ENCODE measurements around the gene PRICKLE4. TPM values are rescaled to one million over a fixed set of nuclear protein-coding genes. Genes with fewer than 3 reads are reported as not detected.

The PRICKLE4 gene
- total and polyA plus RNA-seq, 2 experiments from 2014 or later: 0.48 to 0.66 TPM

DNA sequence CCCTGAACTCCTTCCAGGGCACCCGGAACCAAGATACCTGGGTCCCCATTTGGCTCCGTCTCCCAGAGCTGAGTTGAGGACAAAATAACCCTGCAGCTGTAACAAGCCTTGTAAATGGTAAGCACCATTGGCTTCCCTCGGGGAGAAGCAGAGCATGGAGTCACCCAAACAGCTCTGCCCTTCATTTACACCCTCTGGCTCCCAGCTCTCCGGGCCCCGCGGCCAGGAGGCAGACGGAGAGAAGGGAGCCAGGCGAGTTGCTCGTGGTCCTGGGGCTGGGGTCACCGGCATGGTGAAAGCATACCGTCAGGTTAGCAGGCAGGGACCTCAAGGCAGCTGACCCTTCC, 47.2 kb upstream of the PRICKLE4 start (continued):
- TF ChIP-seq, protein P1, sequence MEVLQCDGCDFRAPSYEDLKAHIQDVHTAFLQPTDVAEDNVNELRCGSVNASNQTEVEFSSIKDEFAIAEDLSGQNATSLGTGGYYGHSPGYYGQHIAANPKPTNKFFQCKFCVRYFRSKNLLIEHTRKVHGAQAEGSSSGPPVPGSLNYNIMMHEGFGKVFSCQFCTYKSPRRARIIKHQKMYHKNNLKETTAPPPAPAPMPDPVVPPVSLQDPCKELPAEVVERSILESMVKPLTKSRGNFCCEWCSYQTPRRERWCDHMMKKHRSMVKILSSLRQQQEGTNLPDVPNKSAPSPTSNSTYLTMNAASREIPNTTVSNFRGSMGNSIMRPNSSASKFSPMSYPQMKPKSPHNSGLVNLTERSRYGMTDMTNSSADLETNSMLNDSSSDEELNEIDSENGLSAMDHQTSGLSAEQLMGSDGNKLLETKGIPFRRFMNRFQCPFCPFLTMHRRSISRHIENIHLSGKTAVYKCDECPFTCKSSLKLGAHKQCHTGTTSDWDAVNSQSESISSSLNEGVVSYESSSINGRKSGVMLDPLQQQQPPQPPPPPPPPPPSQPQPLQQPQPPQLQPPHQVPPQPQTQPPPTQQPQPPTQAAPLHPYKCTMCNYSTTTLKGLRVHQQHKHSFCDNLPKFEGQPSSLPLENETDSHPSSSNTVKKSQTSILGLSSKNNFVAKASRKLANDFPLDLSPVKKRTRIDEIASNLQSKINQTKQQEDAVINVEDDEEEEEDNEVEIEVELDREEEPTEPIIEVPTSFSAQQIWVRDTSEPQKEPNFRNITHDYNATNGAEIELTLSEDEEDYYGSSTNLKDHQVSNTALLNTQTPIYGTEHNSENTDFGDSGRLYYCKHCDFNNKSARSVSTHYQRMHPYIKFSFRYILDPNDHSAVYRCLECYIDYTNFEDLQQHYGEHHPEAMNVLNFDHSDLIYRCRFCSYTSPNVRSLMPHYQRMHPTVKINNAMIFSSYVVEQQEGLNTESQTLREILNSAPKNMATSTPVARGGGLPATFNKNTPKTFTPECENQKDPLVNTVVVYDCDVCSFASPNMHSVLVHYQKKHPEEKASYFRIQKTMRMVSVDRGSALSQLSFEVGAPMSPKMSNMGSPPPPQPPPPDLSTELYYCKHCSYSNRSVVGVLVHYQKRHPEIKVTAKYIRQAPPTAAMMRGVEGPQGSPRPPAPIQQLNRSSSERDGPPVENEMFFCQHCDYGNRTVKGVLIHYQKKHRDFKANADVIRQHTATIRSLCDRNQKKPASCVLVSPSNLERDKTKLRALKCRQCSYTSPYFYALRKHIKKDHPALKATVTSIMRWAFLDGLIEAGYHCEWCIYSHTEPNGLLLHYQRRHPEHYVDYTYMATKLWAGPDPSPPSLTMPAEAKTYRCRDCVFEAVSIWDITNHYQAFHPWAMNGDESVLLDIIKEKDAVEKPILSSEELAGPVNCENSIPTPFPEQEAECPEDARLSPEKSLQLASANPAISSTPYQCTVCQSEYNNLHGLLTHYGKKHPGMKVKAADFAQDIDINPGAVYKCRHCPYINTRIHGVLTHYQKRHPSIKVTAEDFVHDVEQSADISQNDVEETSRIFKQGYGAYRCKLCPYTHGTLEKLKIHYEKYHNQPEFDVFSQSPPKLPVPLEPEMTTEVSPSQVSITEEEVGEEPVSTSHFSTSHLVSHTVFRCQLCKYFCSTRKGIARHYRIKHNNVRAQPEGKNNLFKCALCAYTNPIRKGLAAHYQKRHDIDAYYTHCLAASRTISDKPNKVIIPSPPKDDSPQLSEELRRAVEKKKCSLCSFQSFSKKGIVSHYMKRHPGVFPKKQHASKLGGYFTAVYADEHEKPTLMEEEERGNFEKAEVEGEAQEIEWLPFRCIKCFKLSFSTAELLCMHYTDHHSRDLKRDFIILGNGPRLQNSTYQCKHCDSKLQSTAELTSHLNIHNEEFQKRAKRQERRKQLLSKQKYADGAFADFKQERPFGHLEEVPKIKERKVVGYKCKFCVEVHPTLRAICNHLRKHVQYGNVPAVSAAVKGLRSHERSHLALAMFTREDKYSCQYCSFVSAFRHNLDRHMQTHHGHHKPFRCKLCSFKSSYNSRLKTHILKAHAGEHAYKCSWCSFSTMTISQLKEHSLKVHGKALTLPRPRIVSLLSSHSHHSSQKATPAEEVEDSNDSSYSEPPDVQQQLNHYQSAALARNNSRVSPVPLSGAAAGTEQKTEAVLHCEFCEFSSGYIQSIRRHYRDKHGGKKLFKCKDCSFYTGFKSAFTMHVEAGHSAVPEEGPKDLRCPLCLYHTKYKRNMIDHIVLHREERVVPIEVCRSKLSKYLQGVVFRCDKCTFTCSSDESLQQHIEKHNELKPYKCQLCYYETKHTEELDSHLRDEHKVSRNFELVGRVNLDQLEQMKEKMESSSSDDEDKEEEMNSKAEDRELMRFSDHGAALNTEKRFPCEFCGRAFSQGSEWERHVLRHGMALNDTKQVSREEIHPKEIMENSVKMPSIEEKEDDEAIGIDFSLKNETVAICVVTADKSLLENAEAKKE (CRISPR knock-in tag; IDR thresholded peaks at IDR 0.05): no peak
- TF ChIP-seq, protein P2, sequence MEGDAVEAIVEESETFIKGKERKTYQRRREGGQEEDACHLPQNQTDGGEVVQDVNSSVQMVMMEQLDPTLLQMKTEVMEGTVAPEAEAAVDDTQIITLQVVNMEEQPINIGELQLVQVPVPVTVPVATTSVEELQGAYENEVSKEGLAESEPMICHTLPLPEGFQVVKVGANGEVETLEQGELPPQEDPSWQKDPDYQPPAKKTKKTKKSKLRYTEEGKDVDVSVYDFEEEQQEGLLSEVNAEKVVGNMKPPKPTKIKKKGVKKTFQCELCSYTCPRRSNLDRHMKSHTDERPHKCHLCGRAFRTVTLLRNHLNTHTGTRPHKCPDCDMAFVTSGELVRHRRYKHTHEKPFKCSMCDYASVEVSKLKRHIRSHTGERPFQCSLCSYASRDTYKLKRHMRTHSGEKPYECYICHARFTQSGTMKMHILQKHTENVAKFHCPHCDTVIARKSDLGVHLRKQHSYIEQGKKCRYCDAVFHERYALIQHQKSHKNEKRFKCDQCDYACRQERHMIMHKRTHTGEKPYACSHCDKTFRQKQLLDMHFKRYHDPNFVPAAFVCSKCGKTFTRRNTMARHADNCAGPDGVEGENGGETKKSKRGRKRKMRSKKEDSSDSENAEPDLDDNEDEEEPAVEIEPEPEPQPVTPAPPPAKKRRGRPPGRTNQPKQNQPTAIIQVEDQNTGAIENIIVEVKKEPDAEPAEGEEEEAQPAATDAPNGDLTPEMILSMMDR (conservative IDR thresholded peaks at IDR 0.05; ENCODE audit: low read depth in 2 of 2): no peak
- TF ChIP-seq NANOG (IDR thresholded peaks at IDR 0.05; ENCODE audit: borderline replicate concordance): no peak
- no peak for TF ChIP-seq POLR2AphosphoS5 (IDR thresholded peaks at IDR 0.05; ENCODE audit: low read depth)
- no peak for TF ChIP-seq EZH2 (IDR thresholded peaks at IDR 0.05; ENCODE audit: low read depth, unreplicated experiment)
- TF ChIP-seq ZNF331 (CRISPR knock-in tag; IDR thresholded peaks at IDR 0.05; ENCODE audit: low read depth): no peak
- TF ChIP-seq, protein P3, sequence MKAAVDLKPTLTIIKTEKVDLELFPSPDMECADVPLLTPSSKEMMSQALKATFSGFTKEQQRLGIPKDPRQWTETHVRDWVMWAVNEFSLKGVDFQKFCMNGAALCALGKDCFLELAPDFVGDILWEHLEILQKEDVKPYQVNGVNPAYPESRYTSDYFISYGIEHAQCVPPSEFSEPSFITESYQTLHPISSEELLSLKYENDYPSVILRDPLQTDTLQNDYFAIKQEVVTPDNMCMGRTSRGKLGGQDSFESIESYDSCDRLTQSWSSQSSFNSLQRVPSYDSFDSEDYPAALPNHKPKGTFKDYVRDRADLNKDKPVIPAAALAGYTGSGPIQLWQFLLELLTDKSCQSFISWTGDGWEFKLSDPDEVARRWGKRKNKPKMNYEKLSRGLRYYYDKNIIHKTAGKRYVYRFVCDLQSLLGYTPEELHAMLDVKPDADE (IDR thresholded peaks at IDR 0.05): no peak
- TF ChIP-seq CREB1 (CRISPR knock-in tag; IDR thresholded peaks at IDR 0.05; ENCODE audit: low read depth): no peak

Data from GM23338 (cell line).